Endodermal cell (in vitro differentiated cells): ENCODE data around the gene ZNF217. TPM values are rescaled to one million over a fixed set of nuclear protein-coding genes. Genes with fewer than 3 reads are reported as not detected.

ENCODE experiments used
- DNase-seq: peaks from one replicate; pipeline ENCODE4 v3.0.0-alpha.2; 2017
- H3K27ac ChIP-seq: 2 replicates; pipeline ENCODE4 v1.5.1; 2013; ENCODE audit warnings: mild to moderate bottlenecking, low read depth, low read length, moderate library complexity
- H3K27me3 ChIP-seq: 2 replicates; pipeline ENCODE4 v1.6.1; 2013; ENCODE audit warnings: mild to moderate bottlenecking, low read length, moderate library complexity; ENCODE audit not compliant: insufficient read depth, control insufficient read depth, poor library complexity, severe bottlenecking
- H3K36me3 ChIP-seq: 2 replicates; pipeline ENCODE4 v1.7.0; 2013; ENCODE audit warnings: mild to moderate bottlenecking, low read length, moderate library complexity; ENCODE audit not compliant: control insufficient read depth, insufficient read depth
- H3K4me1 ChIP-seq: one replicate; pipeline ENCODE4 v1.7.0; 2013; ENCODE audit warnings: low read length; ENCODE audit not compliant: control insufficient read depth, insufficient read depth
- H3K4me3 ChIP-seq: 2 replicates; pipeline ENCODE4 v1.5.1; 2013; ENCODE audit warnings: mild to moderate bottlenecking, low read length, moderate library complexity
- H3K9ac ChIP-seq: 2 replicates; pipeline ENCODE4 v1.6.1; 2013; ENCODE audit warnings: mild to moderate bottlenecking, low read length, moderate library complexity; ENCODE audit not compliant: poor library complexity, severe bottlenecking; ENCODE audit errors: extremely low read depth
- H3K9me3 ChIP-seq: 2 replicates; pipeline ENCODE4 v1.6.1; 2013; ENCODE audit warnings: mild to moderate bottlenecking, low read length, moderate library complexity; ENCODE audit not compliant: control insufficient read depth
- H3K27ac Mint-ChIP-seq: 2 replicates; pipeline ENCODE4 v1.8.0; 2020; ENCODE audit warnings: mixed read lengths
- H3K27me3 Mint-ChIP-seq: 2 replicates; pipeline ENCODE4 v1.8.0; 2021; ENCODE audit warnings: mild to moderate bottlenecking, mixed read lengths; ENCODE audit not compliant: insufficient read depth
- H3K36me3 Mint-ChIP-seq: 2 replicates; pipeline ENCODE4 v1.8.0; 2020; ENCODE audit warnings: low read depth, mixed read lengths
- H3K4me1 Mint-ChIP-seq: 2 replicates; pipeline ENCODE4 v1.8.0; 2020; ENCODE audit warnings: mixed read lengths
- H3K4me3 Mint-ChIP-seq: 2 replicates; pipeline ENCODE4 v1.8.0; 2020; ENCODE audit warnings: mild to moderate bottlenecking, moderate library complexity, mixed read lengths
- H3K9me3 Mint-ChIP-seq: 2 replicates; pipeline ENCODE4 v1.8.0; 2020; ENCODE audit warnings: mild to moderate bottlenecking, mixed read lengths
- WGBS, 2 experiments: methylation state at CpG; one replicate each; pipeline versions ENCODE4 v1.1.5 to v1.1.7; 2013; ENCODE audit warnings: missing lambda C conversion rate in 2 of 2, mixed read lengths in 1 of 2; ENCODE audit not compliant: insufficient coverage in 1 of 2, insufficient read length in 1 of 2; 5-methylcytosine and 5-hydroxymethylcytosine counted together
- total RNA-seq, 2 donors: library from RNA; stranded (reverse); fragmentation: NEBNext Ultra II Directional in 1 of 2; extraction: Animal tissue kit (Norgen Biotek cat#: 25700) in 1 of 2; gene quantifications; 2 replicates in 1 of 2; 3 replicates in 1 of 2; pipeline ENCODE4 v1.2.1, GENCODE V29; 2021
- TF ChIP-seq, protein P1 (sequence below): fragments of 200-600 bp; sonication (generic); conservative IDR thresholded peaks from 2 replicates; pipeline ENCODE4 v1.5.0; 2021; ENCODE audit warnings: antibody characterized with exemption, mild to moderate bottlenecking

The ZNF217 gene
- total RNA-seq, 2 donors from 2014 or later = 100 to 123 TPM

DNA sequence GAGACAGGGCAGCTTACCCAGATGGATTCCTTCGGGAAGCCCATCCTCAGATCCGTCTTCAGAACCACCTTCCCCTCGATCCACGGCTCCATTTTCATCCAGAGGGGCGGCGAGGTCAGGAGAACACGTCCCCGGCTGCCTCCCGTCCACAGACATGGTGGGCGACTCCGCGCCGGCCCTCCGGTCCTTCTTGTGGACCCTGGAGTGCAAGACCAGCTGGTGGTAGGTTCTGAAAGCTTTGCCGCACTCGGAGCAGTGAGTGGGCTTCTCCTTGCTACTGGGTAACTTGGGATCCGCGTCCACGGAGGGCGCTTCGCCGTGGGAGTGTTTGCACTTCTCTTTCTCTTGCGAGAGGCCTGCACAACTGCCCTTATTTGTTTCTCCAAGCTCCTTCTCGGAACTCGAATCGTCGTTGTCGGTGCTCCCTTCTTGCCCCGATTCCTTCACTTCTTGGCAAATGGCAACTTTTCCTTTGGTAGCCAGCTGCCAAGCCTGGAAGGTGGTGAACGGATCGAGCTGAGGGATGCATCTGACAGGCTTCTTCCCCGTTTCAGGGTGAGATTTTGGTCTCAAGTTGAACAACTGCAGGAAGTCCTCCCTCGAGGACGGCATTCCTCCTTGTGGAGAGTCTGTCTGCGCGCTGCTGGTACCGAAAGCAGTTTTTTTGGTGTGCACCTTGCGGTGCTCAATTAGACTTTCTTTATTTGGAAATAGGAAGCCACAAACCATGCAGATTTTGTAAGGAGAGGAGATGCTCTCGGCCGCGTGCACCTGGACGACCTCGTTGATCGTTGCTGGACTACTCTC is 12.0 kb downstream of the ZNF217 start:
- peak overlapping the region; percentile 75 for H3K27ac Mint-ChIP-seq
- H3K4me3 ChIP-seq = no peak overlapping the region
- WGBS, 2 experiments = 96 to 98% methylated on average over 44 of the region's 44 CpGs
- H3K4me1 Mint-ChIP-seq = peaks cover 67% of the 10 kb centered on the region
- peaks cover 62% of the 10 kb centered on the region for H3K36me3 ChIP-seq
- H3K9ac ChIP-seq = no peak overlapping the region
- no peak overlapping the region for H3K27ac ChIP-seq
- no peaks in the 10 kb centered on the region for H3K9me3 ChIP-seq
- H3K4me1 ChIP-seq = peaks cover 25% of the 10 kb centered on the region
- H3K27me3 ChIP-seq = no peaks in the 10 kb centered on the region
- no peaks in the 10 kb centered on the region for H3K9me3 Mint-ChIP-seq
- H3K36me3 Mint-ChIP-seq = peaks cover 54% of the 10 kb centered on the region
- H3K4me3 Mint-ChIP-seq = no peak overlapping the region
- H3K27me3 Mint-ChIP-seq = no peaks in the 10 kb centered on the region
- TF ChIP-seq, protein P1, sequence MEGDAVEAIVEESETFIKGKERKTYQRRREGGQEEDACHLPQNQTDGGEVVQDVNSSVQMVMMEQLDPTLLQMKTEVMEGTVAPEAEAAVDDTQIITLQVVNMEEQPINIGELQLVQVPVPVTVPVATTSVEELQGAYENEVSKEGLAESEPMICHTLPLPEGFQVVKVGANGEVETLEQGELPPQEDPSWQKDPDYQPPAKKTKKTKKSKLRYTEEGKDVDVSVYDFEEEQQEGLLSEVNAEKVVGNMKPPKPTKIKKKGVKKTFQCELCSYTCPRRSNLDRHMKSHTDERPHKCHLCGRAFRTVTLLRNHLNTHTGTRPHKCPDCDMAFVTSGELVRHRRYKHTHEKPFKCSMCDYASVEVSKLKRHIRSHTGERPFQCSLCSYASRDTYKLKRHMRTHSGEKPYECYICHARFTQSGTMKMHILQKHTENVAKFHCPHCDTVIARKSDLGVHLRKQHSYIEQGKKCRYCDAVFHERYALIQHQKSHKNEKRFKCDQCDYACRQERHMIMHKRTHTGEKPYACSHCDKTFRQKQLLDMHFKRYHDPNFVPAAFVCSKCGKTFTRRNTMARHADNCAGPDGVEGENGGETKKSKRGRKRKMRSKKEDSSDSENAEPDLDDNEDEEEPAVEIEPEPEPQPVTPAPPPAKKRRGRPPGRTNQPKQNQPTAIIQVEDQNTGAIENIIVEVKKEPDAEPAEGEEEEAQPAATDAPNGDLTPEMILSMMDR = no peak
- DNase-seq = no peak

- TF ChIP-seq, protein P1 = peak; percentile 49
- no peak overlapping the region for H3K4me3 Mint-ChIP-seq
- Histone ChIP-seq H3K4me3 (peak overlapping the region; percentile 29), H3K27ac (no peak overlapping the region), H3K36me3 (peaks cover 73% of the 10 kb centered on the region), H3K9ac (no peak overlapping the region), H3K4me1 (peaks cover 22% of the 10 kb centered on the region), H3K27me3 (no peaks in the 10 kb centered on the region), H3K9me3 (no peaks in the 10 kb centered on the region)
- WGBS, 2 experiments = 93 to 94% methylated on average over 4 to 7 of the region's 7 CpGs
- peaks cover 64% of the 10 kb centered on the region for H3K36me3 Mint-ChIP-seq
- peaks cover 56% of the 10 kb centered on the region for H3K4me1 Mint-ChIP-seq
- no peak for DNase-seq
- H3K27ac Mint-ChIP-seq = no peak overlapping the region
- no peaks in the 10 kb centered on the region for H3K27me3 Mint-ChIP-seq
- no peaks in the 10 kb centered on the region for H3K9me3 Mint-ChIP-seq
Observed at GRCh38 chr20:53580376-53581111, 13.1 kb downstream of the ZNF217 start.

- H3K9me3 Mint-ChIP-seq = no peaks in the 10 kb centered on the region
- H3K4me1 Mint-ChIP-seq = peaks cover 49% of the 10 kb centered on the region
- no peaks in the 10 kb centered on the region for H3K27me3 Mint-ChIP-seq
- Histone ChIP-seq H3K27me3 (no peaks in the 10 kb centered on the region), H3K4me1 (peaks cover 22% of the 10 kb centered on the region), H3K4me3 (peak overlapping the region; percentile 29), H3K27ac (no peak overlapping the region), H3K36me3 (peaks cover 81% of the 10 kb centered on the region), H3K9ac (no peak overlapping the region), H3K9me3 (no peaks in the 10 kb centered on the region)
- TF ChIP-seq, protein P1 = no peak
- H3K27ac Mint-ChIP-seq = no peak overlapping the region
- 83 to 87% methylated on average over 8 to 10 of the region's 10 CpGs for WGBS, 2 experiments
- no peak overlapping the region for H3K4me3 Mint-ChIP-seq
- H3K36me3 Mint-ChIP-seq = peaks cover 71% of the 10 kb centered on the region
- no peak for DNase-seq
Observed at GRCh38 chr20:53579581-53580375, 13.9 kb downstream of the ZNF217 start.
